HK-2 (cell line): ENCODE data around the gene IPO11.
"Not testable (repeated sequence)": the region's sequence is repeated elsewhere in the genome, so short reads cannot be mapped to it uniquely, and the experiment has no call there.

ENCODE experiments used
- DNase-seq: peaks from one replicate; pipeline ENCODE4 v3.0.0-alpha.2; 2018; ENCODE audit not compliant: unreplicated experiment

The IPO11 gene

GRCh38 chr5:62596691-62597090, 184.1 kb downstream of the IPO11 start:
- DNase-seq: no peak

GRCh38 chr5:62597314-62597713, 184.8 kb downstream of the IPO11 start:
- DNase-seq: no peak

- no peak for DNase-seq
Measured at GRCh38 chr5:62600560-62601252, 188.1 kb downstream of the IPO11 start.

GRCh38 chr5:62603934-62604333, 191.4 kb downstream of the IPO11 start:
- no peak for DNase-seq

GRCh38 chr5:62605638-62606037, 193.1 kb downstream of the IPO11 start:
- DNase-seq: no peak

- DNase-seq: no peak
Measured at GRCh38 chr5:62606878-62607277, 194.3 kb downstream of the IPO11 start.

- no peak for DNase-seq
Measured at GRCh38 chr5:62607615-62608014, 195.1 kb downstream of the IPO11 start.

- DNase-seq: no peak
Measured at GRCh38 chr5:62608529-62609511, 196.3 kb downstream of the IPO11 start.

- DNase-seq: no peak
Measured at GRCh38 chr5:62614355-62614754, 201.8 kb downstream of the IPO11 start.

- DNase-seq: no peak
Measured at GRCh38 chr5:62616615-62617277, 204.2 kb downstream of the IPO11 start.

- DNase-seq: no peak
Measured at GRCh38 chr5:62617943-62618342, 205.4 kb downstream of the IPO11 start.

GRCh38 chr5:62620761-62621160, 208.2 kb downstream of the IPO11 start:
- DNase-seq: no peak

- DNase-seq: no peak
Measured at GRCh38 chr5:62621280-62621679, 208.7 kb downstream of the IPO11 start.

- no peak for DNase-seq
Measured at GRCh38 chr5:62623271-62623670, 210.7 kb downstream of the IPO11 start.

GRCh38 chr5:62624436-62624835, 211.9 kb downstream of the IPO11 start:
- not testable (repeated sequence) for DNase-seq

- DNase-seq: no peak
Measured at GRCh38 chr5:62626534-62626933, 214.0 kb downstream of the IPO11 start.

- no peak for DNase-seq
Measured at GRCh38 chr5:62627121-62627520, 214.6 kb downstream of the IPO11 start.

GRCh38 chr5:62627901-62628300, 215.3 kb downstream of the IPO11 start:
- no peak for DNase-seq

- no peak for DNase-seq
Measured at GRCh38 chr5:62631909-62632580, 219.5 kb downstream of the IPO11 start.

GRCh38 chr5:62633243-62633642, 220.7 kb downstream of the IPO11 start:
- DNase-seq: no peak

GRCh38 chr5:62640446-62640845, 227.9 kb downstream of the IPO11 start:
- no peak for DNase-seq

- DNase-seq: no peak
Measured at GRCh38 chr5:62642468-62642867, 229.9 kb downstream of the IPO11 start.
